Hematopoietic multipotent progenitor cell treated with erythropoietin and hydrocortisone succinate and interleukin-3 and kit ligand, for 15 days (in vitro differentiated cells): ENCODE measurements around the gene LHPP.
A peak's percentile ranks its signal among the peaks of the same experiment; 100 is the strongest.

ENCODE experiments used
- DNase-seq: peaks from one replicate; pipeline ENCODE4 v3.0.0-alpha.2; 2015; ENCODE audit warnings: low spot score

LHPP gene

DNA sequence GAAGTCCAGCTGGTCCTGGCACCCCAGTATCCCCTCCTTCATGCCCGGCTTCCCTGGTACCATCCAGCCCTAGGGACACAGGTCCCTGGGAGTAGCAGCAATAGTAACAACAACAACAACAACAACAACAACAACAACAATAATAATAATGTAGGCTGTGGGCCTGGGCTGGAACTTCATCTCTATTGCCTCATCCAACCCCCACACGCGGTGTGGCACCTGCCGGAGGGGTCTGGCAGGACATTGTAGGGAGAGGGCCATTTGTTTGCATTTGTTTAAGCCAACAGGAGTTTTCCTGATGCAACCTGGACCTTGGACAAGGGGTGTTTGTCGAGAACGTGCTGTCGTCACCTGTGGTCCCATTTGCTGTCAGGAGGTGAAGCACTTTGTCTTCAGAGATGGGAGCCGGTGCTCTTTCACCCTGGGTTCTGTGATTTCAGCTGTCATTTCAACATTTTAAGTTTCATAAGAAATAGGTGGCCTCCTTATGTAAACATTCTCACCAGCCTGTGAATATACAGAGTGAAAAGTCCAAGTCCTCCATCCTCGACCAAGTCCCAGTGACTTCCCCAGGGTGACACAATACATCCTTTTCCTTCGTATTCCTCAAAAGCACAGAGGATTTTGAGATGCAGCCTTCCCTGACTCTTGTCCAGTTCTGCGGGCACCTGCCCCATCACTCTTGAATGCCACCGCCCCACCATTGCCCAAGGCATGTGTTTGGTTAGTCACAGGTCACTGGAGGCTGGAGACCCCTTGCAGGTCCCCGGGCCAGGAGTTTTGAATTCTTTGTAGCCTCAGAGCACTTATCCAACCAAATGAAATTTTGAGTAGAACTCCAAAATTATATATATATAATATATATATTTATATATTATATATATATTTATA is 9.2 kb downstream of the LHPP start:
- no peak for DNase-seq

DNA sequence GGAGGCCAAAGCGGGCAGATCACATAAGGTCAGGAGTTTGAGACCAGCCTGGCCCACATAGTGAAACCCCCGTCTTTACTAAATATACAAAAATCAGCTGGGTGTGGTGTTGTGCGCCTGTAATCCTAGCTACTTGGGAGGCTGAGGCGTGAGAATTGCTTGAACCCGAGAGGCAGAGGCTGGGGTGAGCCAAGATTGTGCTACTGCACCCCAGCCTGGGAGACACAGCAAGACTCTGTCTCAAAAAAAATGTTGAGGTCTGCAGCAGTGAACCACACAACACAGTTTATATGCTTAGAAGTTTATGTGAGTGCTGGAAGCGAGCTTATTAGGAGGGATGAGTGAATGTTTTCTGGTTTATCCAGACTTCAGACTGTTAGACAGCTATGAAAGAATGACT is 10.4 kb downstream of the LHPP start:
- DNase-seq = no peak

DNA sequence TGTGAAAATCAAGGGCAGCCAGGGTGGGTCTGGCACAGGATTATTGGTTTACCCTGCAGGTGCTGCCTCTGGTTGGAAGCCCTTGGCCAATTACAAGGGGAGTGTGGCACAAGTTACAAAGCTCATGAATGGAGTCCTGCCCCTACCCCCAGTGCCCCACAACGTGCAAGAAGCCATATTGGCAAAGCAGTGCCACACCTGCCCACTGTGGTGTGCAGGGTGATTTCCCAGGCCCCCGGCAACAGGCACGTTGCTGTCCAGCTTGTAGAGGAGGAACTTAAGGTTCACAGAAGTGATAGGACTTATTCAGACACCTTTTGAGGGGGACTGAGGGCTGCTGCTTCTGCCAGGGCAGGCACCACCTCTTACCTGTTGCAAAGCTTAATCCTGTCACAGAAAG is 11.4 kb downstream of the LHPP start:
- DNase-seq = no peak

DNA sequence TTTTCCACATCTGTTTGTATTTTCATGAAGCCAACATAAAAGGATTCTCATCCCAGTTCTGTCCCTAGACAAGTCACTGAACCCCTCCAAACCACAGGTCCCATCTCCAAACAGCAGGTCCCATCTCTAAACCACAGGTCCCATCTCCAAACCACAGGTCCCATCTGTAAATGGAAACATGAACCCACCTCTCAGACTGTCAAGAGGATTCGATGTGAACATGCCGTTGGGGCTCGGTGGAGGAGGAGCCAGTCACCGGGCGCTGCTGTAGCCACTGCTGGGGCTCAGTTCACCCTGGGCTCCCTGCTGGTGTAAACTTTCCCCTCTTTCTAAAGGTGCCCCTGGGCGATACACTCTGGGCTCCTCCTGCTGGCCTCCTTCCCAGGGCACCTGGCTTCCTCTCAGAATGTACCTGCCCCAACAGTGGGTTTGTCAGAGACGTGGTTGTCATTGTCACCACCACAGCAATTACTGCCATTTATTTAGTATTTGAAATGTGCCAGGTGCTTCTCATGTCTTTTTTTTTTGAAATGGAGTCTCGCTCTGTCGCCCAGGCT is 13.0 kb downstream of the LHPP start:
- no peak for DNase-seq

DNA sequence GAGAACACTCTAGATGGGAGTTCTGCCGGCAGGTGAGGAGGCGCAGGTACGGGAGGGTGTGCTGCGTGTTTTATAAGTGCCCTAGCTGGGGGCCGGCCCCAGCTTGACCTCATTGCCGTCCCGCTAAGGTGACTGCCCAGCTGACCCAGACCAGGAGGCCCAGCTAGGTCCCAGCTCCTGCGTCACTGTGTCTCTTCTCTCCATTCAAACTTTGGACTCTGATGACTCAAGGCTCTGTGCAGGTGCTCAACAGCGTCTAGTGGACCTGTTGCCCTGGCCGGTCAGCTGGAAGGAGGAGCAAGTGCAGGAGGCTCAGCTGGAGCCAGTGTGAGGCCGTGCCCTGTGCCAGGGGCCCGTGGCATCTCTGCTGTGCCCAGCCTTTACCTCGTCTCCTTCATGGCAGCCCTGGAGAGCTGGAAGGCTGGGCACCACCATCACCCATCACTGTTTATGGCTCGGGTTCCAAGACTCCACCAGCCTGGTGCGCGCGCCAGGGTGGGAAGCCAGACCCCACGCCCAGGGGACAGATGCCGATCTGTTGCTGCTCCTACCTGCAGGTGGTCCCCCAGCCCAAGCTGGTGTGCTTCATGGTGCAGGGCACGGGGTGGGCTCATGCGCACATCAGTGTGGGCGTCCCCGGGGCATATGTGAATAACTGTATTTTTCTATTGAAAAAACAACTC is 14.6 kb downstream of the LHPP start:
- no peak for DNase-seq

DNA sequence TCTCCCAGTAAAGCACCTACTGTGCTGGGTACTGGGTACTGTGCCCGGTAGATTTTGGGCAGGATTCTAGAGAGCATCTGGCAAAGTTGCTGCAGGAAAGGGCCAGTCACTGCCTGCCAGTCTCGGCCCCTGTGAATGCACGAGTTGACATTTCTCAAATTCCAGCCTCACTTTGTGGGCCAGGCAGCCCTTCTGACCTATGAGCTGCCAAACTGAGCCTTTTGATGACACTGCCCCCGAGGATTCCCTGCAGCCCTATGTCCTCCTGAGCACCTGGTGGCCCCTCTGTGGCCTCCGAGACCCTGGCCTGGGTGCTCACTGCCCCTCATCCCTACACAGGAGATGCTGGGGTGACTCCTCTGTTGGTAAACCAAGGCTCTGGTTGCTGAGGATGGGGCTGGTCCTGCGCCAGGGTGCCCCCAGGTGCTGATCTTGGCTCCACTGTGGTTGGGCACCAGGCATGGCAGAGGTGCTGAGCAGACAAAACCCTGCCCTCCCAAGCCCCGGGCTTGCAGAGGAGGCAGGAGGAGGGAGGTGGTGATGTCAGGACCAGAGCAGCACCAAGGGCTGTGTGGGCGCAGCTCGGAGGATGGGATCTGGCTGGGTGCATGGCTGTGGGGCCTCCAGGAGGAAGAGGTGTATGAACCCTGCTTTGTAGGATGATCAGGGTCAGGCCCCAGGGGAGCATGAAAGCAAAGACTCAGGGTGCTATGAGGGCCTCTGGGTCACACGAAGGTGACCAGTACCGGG is 16.2 kb downstream of the LHPP start:
- DNase-seq = no peak

DNA sequence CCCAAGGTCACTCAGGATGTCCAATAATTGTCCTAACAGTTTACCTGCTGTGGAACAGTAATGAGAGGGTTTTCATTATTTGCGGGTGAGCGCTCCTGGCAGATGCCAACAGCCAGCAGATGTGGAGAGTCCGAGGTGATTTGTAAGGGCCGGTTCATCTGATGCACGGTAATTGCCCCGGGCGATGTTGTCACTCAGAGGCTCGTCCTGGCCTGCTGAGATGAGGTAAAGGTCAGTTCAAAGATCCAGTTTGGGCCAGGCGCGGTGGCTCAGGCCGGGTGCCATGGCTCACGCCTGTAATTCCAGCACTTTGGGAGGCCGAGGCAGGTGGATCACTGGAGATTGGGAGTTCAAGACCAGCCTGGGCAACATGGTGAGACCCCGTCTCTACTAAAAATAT is 16.9 kb downstream of the LHPP start:
- no peak for DNase-seq

DNA sequence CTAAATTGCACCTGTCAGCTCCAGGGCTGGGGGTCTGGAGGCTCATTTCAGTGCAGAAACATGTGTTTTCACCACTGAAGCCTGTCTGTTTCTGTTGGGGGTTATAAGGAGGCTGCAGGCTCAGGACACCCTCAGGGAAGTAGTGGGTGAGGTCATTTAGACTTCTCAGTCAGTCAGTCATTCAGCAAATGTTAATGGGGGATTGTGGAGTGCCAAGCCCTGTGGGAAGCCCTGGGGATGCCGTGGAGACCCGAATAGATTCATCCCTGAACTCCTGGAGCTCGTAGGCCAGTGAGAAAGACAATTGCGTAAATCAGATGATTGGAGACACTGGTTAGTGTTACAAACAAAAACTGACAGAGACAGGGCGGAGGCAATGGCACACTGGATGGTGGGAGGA is 19.2 kb downstream of the LHPP start:
- DNase-seq = no peak

DNA sequence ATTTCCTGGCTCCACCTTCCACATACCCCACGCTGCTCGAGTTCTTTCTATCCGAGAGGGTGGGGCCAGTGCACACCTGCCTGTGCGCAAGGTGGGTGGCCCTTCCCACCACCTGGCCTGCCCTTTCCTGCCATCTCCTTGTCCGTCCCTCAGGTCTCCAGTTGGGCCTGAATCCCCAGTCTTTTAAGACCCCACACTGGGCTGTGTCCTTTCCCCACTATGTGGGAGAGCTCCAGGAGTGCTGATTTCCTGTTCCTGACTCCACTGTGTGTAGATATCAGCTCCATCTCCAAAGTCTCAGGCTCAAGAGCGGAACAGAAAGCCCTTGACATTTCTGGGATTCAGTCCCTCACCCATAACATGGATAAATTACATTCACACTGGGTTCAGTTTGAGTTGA is 20.1 kb downstream of the LHPP start:
- no peak for DNase-seq

DNA sequence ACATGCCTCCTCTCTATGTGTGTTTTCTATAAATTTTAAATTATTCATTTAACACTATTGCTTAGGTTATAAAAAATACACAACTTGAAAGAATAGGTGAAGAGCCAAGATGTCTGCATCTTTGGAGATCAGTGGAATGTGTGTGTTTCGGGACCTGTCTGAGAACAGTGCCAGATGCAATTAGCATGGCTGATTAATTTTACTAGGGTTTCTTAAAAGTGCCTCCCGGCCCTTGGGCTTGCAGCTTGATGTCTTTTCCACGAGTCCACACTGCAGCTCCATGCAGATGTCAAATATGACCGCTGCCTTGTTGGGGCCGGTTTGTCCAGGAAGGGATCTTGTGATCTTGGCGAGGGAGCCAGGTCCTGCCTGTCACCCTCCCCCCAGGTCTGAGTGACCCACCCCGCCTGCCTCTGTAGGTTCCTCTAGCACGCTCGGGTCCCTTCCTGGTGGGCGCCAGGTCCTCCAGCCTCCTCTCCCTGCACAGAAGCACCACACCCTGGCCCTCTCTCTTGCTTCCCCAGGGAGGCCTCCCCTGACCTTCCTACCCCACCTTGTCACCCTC is 20.7 kb downstream of the LHPP start:
- DNase-seq = no peak

DNA sequence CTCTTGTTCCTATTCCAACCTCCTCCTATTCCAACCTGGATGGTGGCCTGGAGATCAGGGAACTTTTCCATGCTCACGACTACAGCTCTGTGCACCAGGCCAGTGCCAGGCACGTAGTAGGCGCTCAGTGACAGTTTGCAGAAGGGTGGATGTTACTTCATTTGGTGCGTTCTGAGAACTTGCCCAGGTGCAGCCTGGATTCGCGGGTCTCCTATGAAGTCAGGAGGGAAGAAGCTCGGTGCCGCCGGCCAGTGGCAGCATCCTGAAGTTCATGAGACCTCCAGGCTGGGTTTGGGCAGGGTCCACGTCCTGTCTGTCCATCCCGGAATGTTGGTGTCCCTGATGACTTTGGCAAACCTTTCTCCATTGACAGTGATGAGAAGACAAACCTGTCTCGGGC is 21.3 kb downstream of the LHPP start:
- no peak for DNase-seq

DNA sequence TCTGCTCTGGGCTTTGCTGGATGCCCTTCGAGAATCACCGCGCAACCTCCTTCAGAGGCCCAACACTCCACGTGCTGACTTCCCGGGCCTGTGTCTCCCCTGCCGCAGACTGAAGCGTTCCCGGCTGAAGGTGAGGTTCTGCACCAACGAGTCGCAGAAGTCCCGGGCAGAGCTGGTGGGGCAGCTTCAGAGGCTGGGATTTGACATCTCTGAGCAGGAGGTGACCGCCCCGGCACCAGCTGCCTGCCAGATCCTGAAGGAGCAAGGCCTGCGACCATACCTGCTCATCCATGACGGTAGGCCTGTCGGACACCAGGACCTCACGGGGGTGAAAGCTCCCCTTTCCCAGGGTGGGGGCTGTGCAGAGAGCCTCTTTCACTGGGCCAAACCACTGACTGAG is 22.4 kb downstream of the LHPP start:
- DNase-seq = no peak

DNA sequence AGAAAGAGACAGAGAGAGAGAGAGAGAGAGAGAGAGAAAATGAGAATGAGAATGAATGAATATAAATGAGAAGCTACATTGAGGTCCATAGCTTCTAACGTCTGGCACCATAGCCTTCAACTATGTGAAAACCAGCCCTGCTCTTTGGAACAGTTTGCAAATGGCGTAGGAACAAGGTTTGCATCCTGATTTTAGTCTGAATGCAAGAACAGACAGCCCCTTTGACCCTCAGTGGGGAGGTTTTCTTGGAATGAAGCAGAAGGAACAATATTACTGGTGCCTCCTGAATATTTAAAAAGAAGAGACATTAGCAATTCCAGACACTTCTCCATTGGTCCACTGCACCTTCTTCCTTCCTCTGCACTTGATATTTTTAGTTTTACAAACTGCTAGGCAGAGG is 23.0 kb downstream of the LHPP start:
- no peak for DNase-seq

DNA sequence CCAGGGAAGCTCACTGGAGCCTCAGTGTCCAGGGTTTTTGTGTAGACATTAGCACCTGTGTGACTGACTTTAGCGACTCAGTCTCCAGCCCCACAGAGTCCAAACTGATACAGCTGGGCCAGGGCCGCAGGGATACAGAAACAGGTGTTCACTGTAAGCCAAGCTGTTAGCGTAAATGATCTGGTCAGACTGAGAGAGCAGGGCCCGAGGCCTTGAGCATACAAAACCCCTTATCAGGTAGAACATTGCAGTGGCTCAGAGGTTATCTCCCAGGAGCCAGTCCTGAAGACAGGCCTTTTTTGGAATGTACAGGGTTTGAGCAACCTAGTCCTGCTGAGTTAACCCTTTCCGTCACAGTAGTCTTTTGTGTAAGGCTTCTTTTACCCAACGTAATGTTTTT is 25.0 kb downstream of the LHPP start:
- peak; percentile 75 for DNase-seq

DNA sequence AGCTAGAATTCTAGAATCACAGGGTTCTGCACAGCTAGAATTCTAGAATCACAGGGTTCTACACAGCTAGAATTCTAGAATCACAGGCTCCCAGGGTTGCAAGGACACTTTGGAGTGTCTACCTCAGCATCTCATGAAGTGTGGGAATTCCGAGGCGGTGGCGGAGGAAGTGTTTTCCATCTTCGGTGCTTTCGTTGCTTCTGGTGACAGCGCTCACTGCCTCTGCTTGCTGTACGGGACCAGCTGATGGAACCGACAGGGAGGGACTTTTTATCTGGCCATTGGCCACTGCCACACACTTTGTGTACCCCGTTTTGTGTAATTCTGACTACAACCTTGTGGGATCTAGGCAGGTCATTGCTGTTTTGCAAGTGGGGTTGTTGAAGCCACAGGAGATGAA is 29.5 kb downstream of the LHPP start:
- no peak for DNase-seq

DNA sequence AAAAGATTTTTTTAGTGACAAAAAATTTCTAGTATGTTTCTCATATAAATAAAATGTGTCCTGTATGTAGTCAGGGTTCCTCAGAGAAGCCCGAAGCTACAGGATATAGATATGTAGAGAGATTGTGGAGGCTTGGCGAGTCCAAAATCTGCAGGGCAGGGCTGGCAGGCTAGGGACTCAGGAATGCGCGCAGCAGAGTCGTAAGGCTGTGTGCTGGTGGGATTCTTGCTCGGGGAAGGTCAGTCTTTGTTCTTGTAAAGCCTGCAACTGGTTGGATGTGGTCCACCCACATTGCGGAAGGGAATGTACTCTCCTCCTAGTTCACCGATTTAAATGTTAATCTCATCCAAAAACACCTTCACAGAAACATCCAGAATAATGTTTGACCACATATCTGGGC is 30.6 kb downstream of the LHPP start:
- no peak for DNase-seq

DNA sequence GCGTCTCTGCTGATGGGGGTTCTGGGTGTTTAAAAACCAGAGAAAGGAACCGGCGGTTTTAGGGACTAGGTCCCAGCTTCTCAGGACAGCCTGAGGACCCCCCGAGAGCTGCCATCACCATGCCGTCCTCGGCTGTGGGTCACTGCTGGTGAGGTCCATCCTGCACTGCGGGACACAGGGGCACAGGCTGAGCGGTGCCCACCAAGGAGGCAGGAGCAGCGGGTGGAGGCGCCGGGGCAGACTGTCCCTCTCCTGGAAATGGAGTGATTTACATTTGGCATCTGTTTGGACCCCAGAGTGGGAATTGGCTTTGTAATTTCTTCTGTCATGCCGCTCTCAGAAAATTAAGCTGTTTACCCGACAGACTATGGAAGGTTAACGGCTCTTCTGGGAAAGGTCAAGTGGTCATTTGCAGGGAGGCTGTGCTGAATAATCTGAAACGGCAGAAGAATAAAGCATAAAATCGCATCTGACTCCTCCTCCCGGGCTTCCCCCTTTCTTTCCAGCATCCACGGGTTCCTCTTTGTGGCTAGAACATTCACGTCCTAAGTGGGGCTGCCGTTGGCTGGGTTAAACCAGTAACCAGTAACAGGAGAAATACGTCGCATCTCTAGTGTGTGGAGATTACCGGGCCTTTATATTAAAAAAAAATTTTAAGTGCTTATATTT is 31.7 kb downstream of the LHPP start:
- DNase-seq = no peak

DNA sequence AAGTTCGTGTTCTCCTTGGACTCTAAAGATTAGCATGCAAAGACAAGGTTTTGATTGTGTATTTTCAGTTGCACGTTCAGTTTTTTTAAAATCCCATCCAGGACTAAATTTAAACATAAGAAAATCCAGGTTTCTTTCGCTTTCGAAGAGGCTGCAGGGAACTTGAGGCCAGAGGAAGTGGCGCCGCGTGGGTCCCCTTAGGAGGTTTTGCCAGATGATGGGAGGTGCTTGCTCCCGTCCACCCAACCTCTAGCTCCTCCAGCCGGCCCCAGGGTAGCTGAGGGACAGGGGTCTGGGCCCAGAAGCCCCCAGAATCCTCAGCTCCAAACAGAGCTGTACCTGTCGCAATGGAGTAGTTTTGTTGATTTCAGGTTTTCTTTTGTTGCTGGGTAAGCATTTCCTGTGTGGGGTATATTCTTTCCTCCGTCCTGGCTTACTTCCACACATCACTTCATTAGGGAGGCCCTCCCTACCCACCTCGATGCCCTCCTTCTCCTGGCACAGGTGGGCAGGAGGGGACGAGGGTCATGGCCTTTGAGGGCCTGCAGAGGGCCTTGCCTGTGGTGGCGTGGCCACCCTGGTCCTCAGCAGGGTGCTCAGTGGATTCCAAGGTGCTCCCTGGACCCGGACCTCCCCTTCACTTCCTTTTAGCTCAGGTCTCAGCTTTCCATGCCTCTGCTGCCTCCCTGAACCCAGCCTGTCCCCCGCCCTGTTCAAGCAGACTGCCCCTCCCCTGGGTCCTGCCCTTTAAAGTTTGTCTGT is 32.6 kb downstream of the LHPP start:
- DNase-seq = no peak

DNA sequence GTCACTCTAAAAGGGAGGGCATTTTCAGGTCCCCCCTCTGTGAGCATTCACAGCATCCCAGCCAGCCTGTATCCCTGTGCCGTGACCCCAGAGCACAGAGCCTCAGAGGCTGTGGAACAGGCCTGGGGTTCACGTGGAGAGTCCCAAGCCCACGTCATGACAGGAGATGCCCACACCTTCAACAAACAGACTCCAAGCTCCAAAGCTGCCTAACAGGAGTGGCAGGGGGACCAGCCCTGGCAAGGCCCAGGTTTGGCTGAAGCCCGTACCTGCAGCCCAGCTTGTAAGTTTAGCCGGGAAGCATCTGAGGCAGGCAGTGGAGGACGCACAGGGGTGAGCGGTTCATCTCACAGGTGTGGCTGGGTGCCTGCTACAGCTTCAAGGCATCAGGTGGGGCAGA is 33.5 kb downstream of the LHPP start:
- no peak for DNase-seq

DNA sequence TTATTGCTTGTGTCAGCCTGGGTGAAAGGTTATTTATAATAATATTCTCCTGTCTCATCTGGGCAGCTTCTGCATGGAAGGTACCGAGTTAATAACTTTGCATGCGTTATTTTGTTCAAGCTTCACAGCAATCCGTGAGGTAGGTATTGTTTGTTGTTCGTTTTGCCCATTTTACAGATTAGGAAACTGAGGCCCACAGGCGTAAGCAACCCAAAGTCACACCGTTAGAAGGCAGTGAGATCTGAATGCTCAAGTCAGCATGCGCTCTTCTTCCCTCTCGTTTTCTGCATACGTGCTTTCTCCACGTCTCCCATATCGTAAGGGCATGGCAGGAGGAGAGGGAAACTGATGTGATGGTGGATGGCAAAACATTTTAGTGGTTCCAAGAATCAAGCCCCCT is 34.1 kb downstream of the LHPP start:
- DNase-seq = no peak

DNA sequence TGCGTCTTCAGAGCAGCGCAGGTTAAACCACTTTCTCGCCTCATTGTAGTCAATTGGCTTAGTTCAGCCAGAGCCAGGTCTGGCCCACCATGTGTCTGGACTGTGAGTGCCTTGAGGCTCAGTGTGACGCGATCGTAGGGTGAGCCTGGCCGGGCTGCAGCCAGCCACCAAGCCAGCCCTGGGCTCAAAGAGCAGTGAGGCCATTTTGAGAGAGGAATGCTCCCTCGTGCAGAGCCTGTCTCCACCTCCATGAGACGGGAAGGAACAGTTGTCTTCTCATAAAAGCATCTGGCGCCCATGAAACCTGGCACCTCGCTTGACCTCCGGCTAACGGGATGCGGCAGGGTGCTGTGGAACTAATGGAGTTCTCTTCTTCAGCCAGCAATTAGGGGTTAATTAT is 34.5 kb downstream of the LHPP start:
- no peak for DNase-seq
